ENCODE measurements around the gene CFAP97D2.

- TF ChIP-seq ZBTB26 (CRISPR knock-in tag; IDR thresholded peaks at IDR 0.05; ENCODE audit: borderline replicate concordance) (no peak), CTCF (CRISPR knock-in tag; IDR thresholded peaks at IDR 0.05) (no peak), ZNF274 (CRISPR knock-in tag; IDR thresholded peaks at IDR 0.05) (no peak), NR2F1 (CRISPR knock-in tag; IDR thresholded peaks at IDR 0.05) (no peak), DNMT3B (CRISPR knock-in tag; conservative IDR thresholded peaks at IDR 0.05) (no peak), REST (IDR thresholded peaks at IDR 0.05; ENCODE audit: borderline replicate concordance in 1 of 2, low read depth in 1 of 2, low read length in 2 of 2) (no peak), CBX1 (IDR thresholded peaks at IDR 0.05; ENCODE audit: low read depth) (no peak), RAD21 (CRISPR knock-in tag; IDR thresholded peaks at IDR 0.05) (no peak), MAX (IDR thresholded peaks at IDR 0.05) (no peak), AGO1 (IDR thresholded peaks at IDR 0.05; ENCODE audit: low read depth, low read length, poor library complexity, severe bottlenecking) (no peak), MYC (CRISPR knock-in tag; IDR thresholded peaks at IDR 0.05; ENCODE audit: borderline replicate concordance) (no peak), RXRA (CRISPR knock-in tag; IDR thresholded peaks at IDR 0.05) (no peak)
Measured at GRCh38 chr13:114212158-114212495, 33.1 kb downstream of the CFAP97D2 start.

Data from HepG2 (cell line).